Measurements from ENCODE around the gene SLC6A5. TPM values are rescaled to one million over a fixed set of nuclear protein-coding genes. Genes with fewer than 3 reads are reported as not detected.

The SLC6A5 gene
- total and polyA plus RNA-seq, 2 of the 4 experiments (the other 2 are of a cell fraction) = not detected

GRCh38 chr11:20601221-20601914, 2.0 kb downstream of the SLC6A5 start:
- 4% methylated on average over 28 of the region's 63 CpGs; no CpG with 5 or more reads in 1 of the 2 experiments for WGBS, 2 experiments (ENCODE audit: extremely low coverage in 2 of 2, insufficient read length in 1 of 2)
- dilution Hi-C loops (cut with HindIII; ENCODE audit: low sequenced_read_pairs, unreplicated experiment) = no loop called here
- H3K56ac ChIP-seq (ENCODE audit: extremely low read depth, insufficient read depth, low read length) = no peak overlapping the region
- BruUV-seq (replicated peaks) = no TSS peak
- H2BK15ac ChIP-seq (ENCODE audit: low read depth, low read length) = no peak overlapping the region
- no peaks in the 10 kb centered on the region for H3K4me1 ChIP-seq (ENCODE audit: control insufficient read depth, insufficient read depth, low read length)
- DNase-seq (no peak), ATAC-seq (ENCODE audit: low read depth) (no peak)
- in situ Hi-C loops (cut with MboI; ENCODE audit: low sequenced_read_pairs) = loop anchor here (25.0 kb wide), 1 partner anchor 664 kb away; no protein-coding TSS in a partner anchor
- H3K4ac ChIP-seq (ENCODE audit: low read depth, low read length) = no peak overlapping the region
- no peak overlapping the region for H2AK9ac ChIP-seq (replicated peaks; ENCODE audit: low read depth, low read length, poor library complexity)
- no peaks in the 10 kb centered on the region for H3K9me1 ChIP-seq (ENCODE audit: insufficient read depth, low read length)
- no peak overlapping the region for H2BK120ac ChIP-seq (ENCODE audit: low read depth, low read length)
- H3K27ac ChIP-seq (ENCODE audit: insufficient read depth, low read length) = no peak overlapping the region
- H2AK5ac ChIP-seq (ENCODE audit: low read depth, low read length) = no peak overlapping the region
- no peak overlapping the region for H3K4me2 ChIP-seq (ENCODE audit: low read depth, low read length)
- no peak for TF ChIP-seq ELK1 (IDR thresholded peaks at IDR 0.05; ENCODE audit: borderline replicate concordance, low read depth, low read length)
- TF ChIP-seq BHLHE40 (IDR thresholded peaks at IDR 0.05; ENCODE audit: low read depth, low read length) = no peak
- no peak for TF ChIP-seq MAZ (IDR thresholded peaks at IDR 0.05; ENCODE audit: borderline replicate concordance, low read depth, low read length)
- TF ChIP-seq CTCF (conservative IDR thresholded peaks at IDR 0.05; ENCODE audit: low read depth, low read length) = no peak
- no peak for TF ChIP-seq CEBPB (IDR thresholded peaks at IDR 0.05; ENCODE audit: low read depth, low read length)
- no peak for TF ChIP-seq MAFK (IDR thresholded peaks at IDR 0.05; ENCODE audit: low read depth, low read length)
- no peak for TF ChIP-seq MXI1 (IDR thresholded peaks at IDR 0.05; ENCODE audit: borderline replicate concordance, low read depth, low read length)
- TF ChIP-seq USF2 (IDR thresholded peaks at IDR 0.05; ENCODE audit: low read depth, low read length) = no peak
- TF ChIP-seq CHD1 (IDR thresholded peaks at IDR 0.05; ENCODE audit: low read depth, low read length) = no peak
- POLR2A ChIA-PET (ENCODE audit: unreplicated experiment) = no interaction called here
- H3K14ac ChIP-seq (replicated peaks; ENCODE audit: low read depth, low read length) = no peak overlapping the region
- no peak overlapping the region for H2BK20ac ChIP-seq (ENCODE audit: low read depth, low read length)
- no peaks in the 10 kb centered on the region for H3K79me1 ChIP-seq (ENCODE audit: low read depth in 1 of 2, low read length in 2 of 2)
- H2BK5ac ChIP-seq (ENCODE audit: low read depth, low read length, poor library complexity, severe bottlenecking) = no peak overlapping the region
- H3K18ac ChIP-seq (ENCODE audit: low read depth, low read length) = no peak overlapping the region
- intact Hi-C loops (cut with micrococcal nuclease) = no loop called here
- H4K20me1 ChIP-seq (ENCODE audit: insufficient read depth, low read length) = no peaks in the 10 kb centered on the region
- H4K8ac ChIP-seq (ENCODE audit: low read depth in 2 of 2, low read length in 2 of 2) = no peak overlapping the region
- H3K23ac ChIP-seq (ENCODE audit: low read depth, low read length) = no peak overlapping the region
- no peak overlapping the region for H3K4me3 ChIP-seq (ENCODE audit: insufficient read depth, low read depth, low read length)
- no peak overlapping the region for H2AFZ ChIP-seq (replicated peaks; ENCODE audit: low read length, poor library complexity)
- no peak overlapping the region for H4K5ac ChIP-seq (ENCODE audit: low read depth, low read length)
- no peak overlapping the region for H3K9ac ChIP-seq (ENCODE audit: low read depth, low read length)
- H4K91ac ChIP-seq (ENCODE audit: insufficient read depth, low read depth, low read length) = no peak overlapping the region
- H3K36me3 ChIP-seq (ENCODE audit: control insufficient read depth, insufficient read depth, low read length) = no peaks in the 10 kb centered on the region
- CTCF ChIA-PET = no interaction called here
- H3K27me3 ChIP-seq (ENCODE audit: control insufficient read depth, insufficient read depth, low read length) = peaks cover 87% of the 10 kb centered on the region
- peaks cover 2% of the 10 kb centered on the region; the same call in 1 of the 2 replicates for H3K9me3 ChIP-seq (ENCODE audit: control insufficient read depth, insufficient read depth, low read length)

Measured in IMR-90 (cell line).